HG02870 (cell line): ENCODE data around the gene CD3E.

ENCODE experiments used
- ATAC-seq: cut with Tn5 transposase; IDR thresholded peaks from one replicate; pipeline ENCODE4 v1.9.1; 2021; ENCODE audit warnings: mild to moderate bottlenecking, moderate library complexity; ENCODE audit not compliant: unreplicated experiment

CD3E gene

DNA sequence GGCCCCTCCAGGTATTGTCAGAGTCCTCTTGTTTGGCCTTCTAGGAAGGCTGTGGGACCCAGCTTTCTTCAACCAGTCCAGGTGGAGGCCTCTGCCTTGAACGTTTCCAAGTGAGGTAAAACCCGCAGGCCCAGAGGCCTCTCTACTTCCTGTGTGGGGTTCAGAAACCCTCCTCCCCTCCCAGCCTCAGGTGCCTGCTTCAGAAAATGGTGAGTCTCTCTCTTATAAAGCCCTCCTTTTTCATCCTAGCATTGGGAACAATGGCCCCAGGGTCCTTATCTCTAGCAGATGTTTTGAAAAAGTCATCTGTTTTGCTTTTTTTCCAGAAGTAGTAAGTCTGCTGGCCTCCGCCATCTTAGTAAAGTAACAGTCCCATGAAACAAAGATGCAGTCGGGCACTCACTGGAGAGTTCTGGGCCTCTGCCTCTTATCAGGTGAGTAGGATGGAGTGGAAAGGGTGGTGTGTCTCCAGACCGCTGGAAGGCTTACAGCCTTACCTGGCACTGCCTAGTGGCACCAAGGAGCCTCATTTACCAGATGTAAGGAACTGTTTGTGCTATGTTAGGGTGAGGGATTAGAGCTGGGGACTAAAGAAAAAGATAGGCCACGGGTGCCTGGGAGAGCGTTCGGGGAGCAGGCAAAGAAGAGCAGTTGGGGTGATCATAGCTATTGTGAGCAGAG, at the start of gene CD3E:
Gene CD3E, plus strand, starts transcription at position 163 of the 681 bp plus-strand sequence. Its CDS starts 223 bp downstream, at position 386.
- ATAC-seq = no peak

DNA sequence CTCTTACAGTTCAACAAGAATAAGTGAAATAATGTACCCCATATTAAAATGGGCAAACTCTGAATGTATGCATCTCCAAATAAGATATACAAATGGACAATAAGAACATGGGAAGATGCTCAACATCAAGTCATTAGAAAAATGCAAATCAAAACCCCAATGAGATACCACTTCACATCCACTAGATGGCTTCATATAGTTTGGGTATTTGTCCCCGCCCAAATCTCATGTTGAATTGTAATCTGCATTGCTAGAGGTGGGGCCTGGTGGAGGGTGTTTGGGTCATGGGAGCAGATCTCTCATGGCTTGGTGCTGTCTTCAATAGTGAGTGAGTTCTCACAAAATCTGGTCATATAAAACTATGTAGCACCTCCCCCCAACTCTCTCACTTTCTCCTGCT, 46.1 kb upstream of the CD3E start:
- ATAC-seq = no peak

DNA sequence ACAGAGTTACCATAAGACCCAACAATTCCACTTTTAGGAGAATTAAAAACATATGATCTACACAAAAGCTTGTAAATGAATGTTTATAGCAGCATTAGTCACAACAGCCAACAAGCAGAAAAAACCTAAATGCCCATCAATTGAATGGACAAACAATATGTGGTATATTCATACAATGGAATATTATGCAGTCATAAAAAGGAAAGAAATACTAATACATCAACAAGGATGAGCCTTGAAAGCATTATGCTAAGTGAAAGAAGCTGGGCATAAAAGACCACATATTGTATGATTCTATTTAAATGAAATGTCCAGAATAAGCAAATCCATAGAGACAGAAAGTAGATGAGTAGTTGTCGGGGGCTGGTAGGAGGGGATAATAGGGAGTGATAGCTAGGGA, 45.4 kb upstream of the CD3E start:
- ATAC-seq = no peak

DNA sequence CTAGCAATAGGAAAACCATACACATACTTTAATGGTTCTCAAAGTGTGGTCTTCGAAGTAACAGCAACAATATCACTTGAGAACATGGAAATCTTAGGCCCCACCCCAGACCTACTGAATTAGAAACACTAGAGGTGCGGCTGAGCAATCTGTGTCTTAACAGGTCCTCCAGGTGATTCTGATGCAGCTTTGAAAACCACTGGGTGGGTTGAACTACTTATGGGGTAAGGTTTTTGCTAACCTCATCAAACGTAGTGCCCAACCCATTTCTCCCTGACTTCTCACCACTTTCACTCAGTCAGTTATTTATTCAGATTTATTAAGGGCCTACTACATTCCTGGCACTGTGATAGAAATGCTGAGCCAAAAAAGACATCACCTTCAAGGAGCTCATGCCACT, 44.2 kb upstream of the CD3E start:
- no peak for ATAC-seq

DNA sequence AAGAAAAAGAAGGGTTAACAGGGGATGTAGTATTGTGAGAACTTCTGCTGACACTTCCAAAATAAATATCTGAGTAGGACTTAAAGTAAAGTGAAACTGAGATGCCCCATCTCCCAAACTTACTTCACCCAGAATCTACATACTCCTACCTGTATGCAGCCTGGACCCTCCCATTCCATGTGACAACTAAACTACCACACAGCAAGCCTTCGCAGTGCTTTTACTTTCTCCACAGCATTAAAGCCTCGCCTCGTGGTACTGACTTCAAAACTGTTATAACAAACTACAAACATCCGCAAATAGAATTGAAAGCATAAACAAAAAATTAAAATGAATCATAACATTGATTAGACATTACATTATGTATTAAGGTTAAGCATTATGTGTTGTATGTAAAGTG, 41.4 kb upstream of the CD3E start:
- ATAC-seq = no peak

DNA sequence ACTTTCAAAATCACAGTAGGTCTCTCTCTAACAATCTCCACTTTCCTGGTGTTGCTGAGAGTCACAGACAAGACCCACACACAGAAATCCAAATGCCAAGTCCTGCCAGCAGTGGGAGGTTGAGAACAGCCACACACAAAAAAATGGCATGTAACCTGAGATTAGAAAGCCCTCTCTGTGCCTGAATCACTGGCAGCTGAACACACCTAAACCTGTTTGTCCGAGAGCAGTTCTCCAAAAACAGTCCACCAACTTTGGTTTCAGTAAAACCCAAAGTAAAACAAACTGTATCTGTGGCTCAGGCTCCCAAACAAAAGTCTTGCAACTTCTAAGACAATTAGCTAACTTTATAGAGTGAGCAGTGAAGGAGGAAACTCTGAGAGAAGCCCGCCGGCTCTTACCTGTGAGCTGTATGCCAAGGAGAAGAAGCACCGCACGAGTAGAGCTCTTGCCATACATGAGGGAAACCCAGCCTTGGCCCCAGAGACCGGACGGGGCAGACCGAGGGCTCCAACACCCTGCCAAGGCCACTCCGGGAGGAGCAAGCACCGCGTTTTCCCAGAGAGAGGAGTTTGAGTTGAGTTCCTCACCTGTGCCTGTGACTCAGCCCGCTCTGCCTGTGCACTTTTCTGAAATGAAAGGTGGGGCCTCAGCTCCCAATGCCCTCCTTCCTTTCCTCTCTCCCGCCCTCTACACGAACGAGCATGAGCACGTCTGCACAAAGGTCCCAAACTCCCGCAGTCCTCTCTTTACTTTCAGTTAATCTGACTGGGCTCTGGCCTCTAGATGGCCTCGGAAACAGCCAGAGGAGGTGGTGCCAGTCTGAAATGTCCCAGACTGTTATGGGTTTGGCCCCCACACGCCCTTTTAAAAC, 40.6 kb upstream of the CD3E start, which contains the start of gene MPZL2:
Gene MPZL2, minus strand, starts transcription at position 603 of the 874 bp plus-strand sequence. Its CDS starts 144 bp downstream, at position 459.
- no peak for ATAC-seq

DNA sequence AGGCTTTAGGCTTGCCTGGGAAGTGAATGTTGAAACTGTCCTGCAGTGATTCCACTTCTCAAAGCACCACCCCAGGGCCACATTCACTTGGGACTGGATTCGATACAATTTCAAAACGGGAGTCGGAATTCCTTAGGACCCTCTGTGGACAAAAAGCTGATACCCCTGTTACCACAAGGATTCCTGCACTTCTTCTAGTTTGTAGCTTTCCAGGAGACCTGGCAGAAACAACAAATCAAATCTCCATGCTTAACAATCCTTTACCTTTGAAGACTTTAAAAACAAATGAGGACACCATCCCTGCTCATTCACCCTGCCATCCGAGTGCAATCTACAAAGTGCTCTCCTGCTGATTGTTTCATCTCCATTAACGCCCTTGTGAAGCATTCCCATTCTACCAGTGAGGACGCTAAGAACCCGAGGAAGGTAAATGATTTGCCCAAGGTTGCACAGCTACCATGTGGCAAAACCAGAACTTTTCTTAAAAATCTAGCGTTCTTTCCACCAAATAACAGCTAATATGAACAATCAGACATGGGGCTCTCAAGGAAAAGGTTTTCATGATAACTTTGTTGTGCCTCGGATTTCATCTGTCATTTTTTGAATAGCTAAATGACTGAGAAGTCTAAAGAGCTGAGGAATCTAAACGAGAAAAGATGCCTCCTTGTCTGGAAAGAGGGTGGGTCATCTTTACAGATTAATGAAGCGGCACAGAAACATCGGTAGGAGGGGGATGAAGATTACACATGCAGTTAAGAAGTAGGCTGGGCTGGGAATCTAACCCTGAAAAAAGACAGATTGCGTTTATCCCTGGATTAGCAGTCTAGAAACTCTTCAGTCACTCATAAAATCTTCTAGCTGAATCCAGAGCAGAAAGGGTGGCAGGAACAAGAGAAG, 39.7 kb upstream of the CD3E start:
- no peak for ATAC-seq

DNA sequence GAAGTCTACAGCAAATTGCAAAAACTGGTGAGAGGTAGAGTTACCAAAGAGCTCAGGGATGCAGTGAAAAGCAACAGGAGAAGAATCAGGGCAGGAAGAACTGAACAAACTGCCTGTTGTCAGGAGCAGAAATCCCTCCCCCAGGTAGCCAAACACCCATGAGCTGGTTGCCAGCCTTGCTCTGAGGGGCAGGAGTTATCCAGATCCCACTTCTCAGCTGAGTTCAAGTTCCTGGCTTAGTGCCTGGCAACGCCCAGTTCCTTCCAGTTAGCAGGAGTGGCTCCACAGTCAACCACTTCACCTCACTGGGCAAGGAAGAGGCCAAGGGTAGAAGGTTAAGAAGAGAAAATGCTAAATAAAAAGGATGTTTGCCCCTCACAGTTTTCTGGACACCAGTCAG, 38.6 kb upstream of the CD3E start:
- no peak for ATAC-seq

DNA sequence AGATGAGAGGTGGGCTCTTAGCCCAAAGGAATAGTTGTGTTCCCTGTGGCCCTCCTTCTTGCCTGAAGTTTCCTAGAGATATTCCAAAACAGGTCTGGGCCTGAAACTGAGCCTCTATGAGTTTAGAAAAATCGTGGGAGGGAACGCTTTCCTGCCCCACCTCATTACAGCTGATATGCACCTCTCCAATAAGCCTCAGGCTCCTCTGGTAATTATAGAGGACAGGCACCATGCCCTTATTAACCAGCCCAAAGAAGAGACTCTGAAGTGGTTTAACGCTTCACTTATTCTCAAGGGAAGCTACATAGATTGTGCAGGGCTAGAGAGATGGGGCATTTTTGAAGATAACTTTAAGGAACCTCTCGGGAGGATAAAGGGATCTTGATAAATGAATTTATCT, 37.0 kb upstream of the CD3E start:
- no peak for ATAC-seq

DNA sequence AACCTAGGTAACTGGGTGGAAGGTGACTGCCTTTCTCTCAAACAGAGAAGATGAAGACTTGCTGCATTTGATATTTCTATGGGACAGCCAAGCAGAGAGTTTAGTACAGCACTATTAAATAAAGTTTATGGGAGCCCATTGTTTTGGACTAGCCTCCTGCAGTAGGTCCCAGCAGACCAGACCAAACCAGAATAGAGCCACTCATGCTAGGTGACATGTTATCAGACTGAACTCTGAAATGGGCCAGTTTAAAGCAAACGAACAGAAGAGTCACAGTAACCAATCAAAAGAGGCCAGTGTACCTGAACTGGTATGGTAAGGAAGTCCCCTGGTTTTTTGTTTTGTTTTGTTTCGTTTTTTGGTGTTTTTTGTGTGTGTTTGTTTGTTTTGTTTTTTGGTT, 32.5 kb upstream of the CD3E start:
- no peak for ATAC-seq

DNA sequence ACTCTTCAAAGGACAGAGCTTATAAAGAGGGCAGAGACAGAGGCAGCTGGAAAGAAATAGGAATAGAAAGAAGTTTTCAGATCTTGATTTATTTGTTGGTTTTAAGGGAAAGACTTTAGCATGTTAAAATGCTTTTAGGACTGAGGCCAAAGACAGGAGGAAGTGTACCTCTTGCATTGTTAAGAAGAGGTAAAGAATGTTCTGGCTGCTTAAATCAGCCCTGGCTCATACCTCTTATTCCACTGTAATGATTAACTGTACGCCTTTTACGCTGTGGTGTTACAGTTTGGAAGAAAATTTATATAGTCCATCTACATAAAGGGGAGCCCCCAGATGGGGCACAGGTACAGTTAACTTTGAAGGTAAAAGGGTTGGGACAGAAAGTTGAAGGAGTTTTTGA, 30.3 kb upstream of the CD3E start:
- ATAC-seq = no peak

DNA sequence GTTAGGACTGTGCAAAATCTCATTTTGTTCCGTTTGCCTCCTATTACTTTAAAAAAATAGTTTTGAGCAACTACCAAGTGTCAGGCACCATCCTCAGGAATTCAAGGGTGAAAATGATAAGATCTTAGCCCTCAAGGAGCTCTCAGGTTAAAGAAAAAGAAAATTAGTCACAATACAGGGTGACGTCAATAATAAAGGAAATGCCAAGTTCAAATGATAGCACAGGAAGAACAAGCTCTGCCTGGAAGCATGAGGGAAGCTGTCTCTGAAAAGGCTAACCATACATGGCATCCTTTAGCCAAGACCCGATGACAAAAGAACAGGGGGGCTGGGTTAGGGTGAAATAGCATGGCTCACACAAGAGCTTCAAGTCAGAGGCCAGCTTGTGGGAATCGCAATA, 29.4 kb upstream of the CD3E start:
- ATAC-seq = no peak

DNA sequence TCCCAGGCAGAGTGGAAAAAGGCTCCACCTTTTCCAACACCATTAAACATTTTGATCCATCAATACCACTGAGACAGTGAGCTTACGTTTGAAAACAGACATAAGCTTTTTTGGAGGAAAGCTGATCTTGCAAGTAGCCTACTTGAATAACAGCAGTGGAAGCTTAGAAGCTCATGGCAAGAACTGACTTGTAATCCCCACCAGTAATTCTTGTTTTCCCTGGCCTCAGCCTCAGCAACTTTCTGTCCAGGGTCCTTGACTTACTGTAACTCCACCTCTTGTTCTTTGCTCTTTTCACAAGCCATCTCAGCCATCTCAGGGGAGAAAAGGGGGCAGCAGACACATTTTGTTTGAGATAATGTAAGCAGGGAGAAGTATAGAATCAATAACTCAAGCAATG, 28.1 kb upstream of the CD3E start:
- ATAC-seq = no peak

DNA sequence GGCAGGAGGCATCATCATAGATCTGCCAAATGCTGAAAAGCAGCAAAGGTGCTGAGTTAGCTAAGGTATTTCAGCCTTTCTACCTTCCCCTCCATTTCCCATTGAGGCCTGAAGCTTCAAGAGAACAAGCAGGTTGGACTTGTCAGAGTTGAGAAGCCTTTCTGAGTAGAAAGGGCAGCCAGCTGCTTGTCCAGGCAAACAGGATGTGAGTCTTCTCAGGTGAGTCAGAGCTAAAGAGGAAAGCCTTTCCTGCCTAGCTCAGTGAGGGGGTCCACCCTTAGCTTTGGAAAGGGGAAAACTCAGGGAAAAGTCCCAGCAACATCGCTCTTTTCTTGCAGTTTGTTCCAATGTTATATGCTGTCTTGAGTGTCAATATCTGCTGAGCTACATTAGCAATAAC, 27.2 kb upstream of the CD3E start:
- ATAC-seq = no peak

DNA sequence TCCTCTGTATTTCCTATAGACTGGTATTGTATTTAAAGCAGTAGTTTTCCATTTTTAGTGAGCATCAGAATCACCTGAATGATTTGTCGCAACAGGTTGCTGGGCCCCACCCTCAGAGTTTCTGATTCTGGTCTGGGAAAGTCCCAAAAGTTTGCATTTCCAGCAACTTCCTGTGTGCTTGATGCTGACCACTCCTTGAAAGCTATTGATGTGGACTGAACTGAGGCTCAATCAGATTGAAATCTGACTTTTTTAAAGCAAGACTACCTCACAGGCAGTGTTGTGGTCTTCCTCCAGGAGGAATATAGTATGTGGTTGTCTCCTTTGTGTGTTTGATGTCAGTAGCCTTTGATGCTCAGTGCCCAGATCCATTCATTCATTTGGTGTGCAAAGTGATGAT, 23.2 kb upstream of the CD3E start:
- no peak for ATAC-seq

DNA sequence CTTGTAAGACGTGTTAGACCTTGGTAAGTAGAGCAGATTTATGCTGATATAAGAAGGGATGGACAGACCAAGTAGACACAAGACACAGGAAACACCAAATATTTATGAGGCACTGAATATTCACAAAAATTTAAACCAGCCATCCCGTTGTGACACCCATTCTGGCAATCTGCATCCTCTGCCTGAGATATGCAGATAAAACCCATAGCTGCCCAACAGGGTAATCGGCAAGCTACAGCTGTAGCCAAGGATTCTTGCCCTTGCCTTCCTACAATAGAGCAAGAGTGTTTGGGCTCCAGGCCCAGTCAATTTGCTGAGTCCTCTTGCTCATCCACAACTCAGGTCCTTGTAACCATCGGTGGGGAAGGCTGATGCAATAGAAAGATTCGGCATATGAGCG, 21.9 kb upstream of the CD3E start:
- ATAC-seq = no peak

DNA sequence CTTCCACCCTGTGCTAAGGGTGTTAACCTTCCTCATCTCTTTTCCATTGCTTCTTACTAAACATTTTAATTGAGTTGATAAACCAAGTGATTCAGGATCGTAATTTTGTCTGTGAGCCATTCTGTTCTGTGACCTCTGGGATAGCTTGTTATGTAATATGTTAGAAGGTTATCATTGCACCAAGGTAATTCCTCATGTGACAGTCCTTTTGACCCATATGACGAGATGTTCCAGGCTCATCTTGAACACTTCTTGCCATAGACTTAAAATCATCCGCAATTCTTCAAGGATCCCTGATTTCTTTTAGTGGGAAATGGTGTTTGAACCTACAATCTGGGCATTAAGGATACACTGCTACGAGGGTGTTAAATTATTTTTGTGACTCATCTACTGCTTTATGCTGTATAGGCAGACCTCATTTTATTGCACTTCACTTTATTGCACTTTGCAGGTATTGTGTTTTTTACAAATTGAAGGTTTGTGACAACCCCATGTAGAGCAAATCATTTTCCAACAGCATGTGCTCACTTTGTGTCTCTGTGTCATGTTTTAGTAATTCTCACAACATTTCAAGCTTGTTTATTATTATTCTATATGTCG, 21.4 kb upstream of the CD3E start:
- ATAC-seq = no peak

DNA sequence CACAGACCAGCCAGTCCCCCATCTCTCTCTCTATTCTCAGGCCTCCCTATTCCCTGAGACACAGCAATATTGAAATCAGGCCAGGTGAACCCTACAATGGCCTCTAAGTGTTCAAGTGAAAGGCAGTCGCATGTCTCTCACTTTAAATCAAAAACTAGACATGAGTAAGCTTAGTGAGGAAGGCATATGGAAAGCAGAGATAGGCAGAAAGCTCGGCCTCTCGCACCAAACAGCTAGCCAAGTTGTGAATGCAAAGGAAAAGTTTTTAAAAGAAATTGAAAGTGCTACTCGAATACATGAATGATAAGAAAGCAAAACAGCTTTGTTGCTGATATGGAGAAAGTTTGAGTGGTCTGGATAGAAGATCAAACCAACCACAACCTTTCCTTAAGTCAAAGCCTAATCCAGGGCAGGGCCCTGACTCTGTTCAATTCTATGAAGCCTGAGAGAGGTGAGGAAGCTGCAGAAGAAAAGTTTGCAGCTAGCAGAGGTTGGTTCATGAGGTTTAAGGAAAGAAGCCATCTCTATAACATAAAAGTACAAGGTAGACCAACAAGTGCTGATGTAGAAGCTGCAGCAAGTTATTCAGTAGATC, 20.7 kb upstream of the CD3E start:
- ATAC-seq = no peak

DNA sequence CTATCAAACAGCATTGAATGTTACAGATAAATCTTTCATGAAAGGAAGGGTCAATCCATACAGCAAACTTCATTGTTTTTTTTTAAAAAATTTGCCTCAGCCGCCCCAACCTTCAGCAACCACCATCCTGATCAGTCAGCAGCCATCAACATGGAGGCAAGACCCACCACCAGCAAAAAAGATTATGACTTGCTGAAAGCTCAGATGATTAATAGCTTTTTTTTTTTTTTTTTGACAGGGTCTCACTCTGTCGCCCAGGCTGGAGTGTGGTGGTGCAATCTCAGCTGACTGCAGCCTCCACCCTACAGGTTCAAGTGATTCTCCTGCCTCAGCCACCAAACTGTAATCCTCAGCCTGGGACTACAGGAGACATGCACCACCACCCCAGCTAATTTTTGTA, 18.0 kb upstream of the CD3E start:
- no peak for ATAC-seq

DNA sequence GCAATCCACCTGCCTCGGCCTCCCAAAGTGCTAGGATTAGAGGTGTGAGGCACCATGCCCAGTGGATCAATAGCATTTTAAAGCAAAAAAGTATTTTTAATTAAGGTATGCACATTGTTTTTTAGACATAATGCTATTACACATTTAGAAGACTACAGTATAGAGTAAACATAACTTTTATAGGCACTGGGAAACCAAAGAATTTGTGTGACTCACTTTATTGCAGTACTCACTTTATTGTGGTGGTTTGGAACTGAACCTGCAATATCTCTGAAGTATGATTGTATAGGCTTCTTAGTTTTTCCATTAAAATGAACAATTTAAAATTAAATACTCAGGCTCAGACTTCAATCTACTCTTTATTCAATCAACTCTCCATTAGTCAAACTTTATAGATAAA, 17.5 kb upstream of the CD3E start:
- ATAC-seq = no peak

DNA sequence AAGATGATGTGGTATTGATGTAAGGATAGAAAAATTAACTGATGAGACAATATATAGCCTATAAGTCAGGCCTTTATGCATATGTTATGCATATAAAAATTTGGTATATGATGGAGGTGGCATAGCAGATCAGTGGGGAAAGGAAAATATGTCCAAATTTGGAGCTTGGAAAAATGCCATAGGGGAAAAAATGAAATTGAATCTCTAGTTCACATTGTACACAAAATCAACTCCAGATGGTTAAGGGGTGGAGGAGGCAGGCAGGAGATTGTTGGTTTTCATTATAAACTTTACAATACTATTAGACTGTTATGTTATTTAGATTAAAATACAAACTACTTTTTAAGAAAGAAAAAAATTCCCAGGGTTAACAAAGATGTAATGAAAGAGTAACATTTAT, 15.1 kb upstream of the CD3E start:
- ATAC-seq = no peak
